K562 (cell line): ENCODE data around the gene PRSS8. TPM values are rescaled to one million over a fixed set of nuclear protein-coding genes. Genes with fewer than 3 reads are reported as not detected.
A peak's percentile ranks its signal among the peaks of the same experiment; 100 is the strongest.

Experiments used
- ARID1B ChIP-seq: fragments of 450-650 bp; IDR thresholded peaks from 2 replicates; pipeline ENCODE4 v1.6.1; 2016; ENCODE audit warnings: antibody characterized with exemption, mild to moderate bottlenecking, inconsistent platforms
- ASH1L ChIP-seq: fragments of 450-650 bp; IDR thresholded peaks from 2 replicates; pipeline ENCODE4 v1.6.1; 2018; ENCODE audit warnings: borderline replicate concordance, mild to moderate bottlenecking, low read depth; ENCODE audit not compliant: partially characterized antibody
- ELF1 ChIP-seq: fragments of 200-800 bp; sonication (Bioruptor generic); IDR thresholded peaks from 2 replicates; pipeline ENCODE4 v1.6.1; 2016; ENCODE audit warnings: missing genetic modification characterization, missing compliant biosample characterization
- EZH2 ChIP-seq: IDR thresholded peaks from 2 replicates; pipeline ENCODE4 v1.6.1; 2012; ENCODE audit warnings: low read depth, mild to moderate bottlenecking, inconsistent platforms, low read length, borderline replicate concordance
- FOXA3 ChIP-seq, 2 experiments: fragments of 450-650 bp in 1 of 2; sonication (generic) in 1 of 2; formaldehyde crosslinking; IDR thresholded peaks in 1 of 2; conservative IDR thresholded peaks in 1 of 2; 2 replicates each; pipeline versions ENCODE4 v1.4.0 to v1.8.0; 2020 to 2022; ENCODE audit warnings: mild to moderate bottlenecking in 2 of 2, missing genetic modification reagents in 1 of 2
- MAFK ChIP-seq: IDR thresholded peaks from 2 replicates; pipeline ENCODE4 v1.6.1; 2011; ENCODE audit warnings: low read length, improper control_type of control experiment
- NCOR1 ChIP-seq: fragments of 450-650 bp; IDR thresholded peaks from 2 replicates; pipeline ENCODE4 v1.6.1; 2016; ENCODE audit warnings: mild to moderate bottlenecking, moderate library complexity
- RUNX1 ChIP-seq: sonication (generic); IDR thresholded peaks from 2 replicates; pipeline ENCODE4 v1.6.1; 2016; ENCODE audit warnings: antibody characterized with exemption, low read depth
- SIRT6 ChIP-seq: IDR thresholded peaks from one replicate; pipeline ENCODE4 v1.6.1; 2012; ENCODE audit warnings: low read depth, mild to moderate bottlenecking, control low read depth, inconsistent platforms, low read length, moderate library complexity
- TAF7 ChIP-seq: fragments of 450-650 bp; IDR thresholded peaks from 2 replicates; pipeline ENCODE4 v1.6.1; 2016; ENCODE audit warnings: missing genetic modification characterization, missing compliant biosample characterization
- ZKSCAN3 ChIP-seq: fragments of 250-450 bp; sonication (Bioruptor Pico); IDR thresholded peaks from 2 replicates; pipeline ENCODE4 v1.4.0; 2020
- polyA plus RNA-seq, 8 experiments: library from polyadenylated mRNA; depleted of rRNA in 4 of 8; stranded (reverse) in 5 of 8; unstranded in 3 of 8; fragments of >200 nt; fragmentation: Nextera tagmentation in 2 of 8; fragmentation: Illumina TruSeq in 1 of 8; extraction: Ambion mirVana in 2 of 8; extraction: Trizol in 1 of 8; gene quantifications; 2 replicates each; pipeline versions ENCODE4 v1.2.1 to v1.2.3, GENCODE V29; 2011 to 2014; ENCODE audit warnings: inconsistent platforms in 1 of 8, missing spikeins in 1 of 8
- total RNA-seq, 7 experiments: library from RNA; depleted of rRNA in 6 of 7; stranded (reverse); fragments of >200 nt in 6 of 7; fragmentation: Illumina TruSeq in 2 of 7; extraction: Trizol in 2 of 7; gene quantifications; 2 replicates each; pipeline versions ENCODE4 v1.2.1 to v1.2.3, GENCODE V29; 2011 to 2021; ENCODE audit warnings: low replicate concordance in 1 of 7
- TF ChIP-seq, protein P1 (sequence below): fragments of 200-600 bp; sonication (generic); IDR thresholded peaks from one replicate; pipeline ENCODE4 v1.6.1; 2012; ENCODE audit warnings: mild to moderate bottlenecking, low read depth, low read length, inconsistent platforms
- TF ChIP-seq, protein P2 (sequence below): fragments of 450-650 bp; formaldehyde crosslinking; conservative IDR thresholded peaks from 2 replicates; pipeline ENCODE4 v1.4.0; 2022; ENCODE audit warnings: mild to moderate bottlenecking, missing genetic modification characterization
- TF ChIP-seq, protein P3 (sequence below), 2 experiments: fragments of 450-650 bp in 1 of 2; sonication (generic) in 1 of 2; formaldehyde crosslinking; conservative IDR thresholded peaks; 2 replicates each; pipeline versions ENCODE4 v1.4.0 to v1.8.1; 2020 to 2022; ENCODE audit warnings: mild to moderate bottlenecking in 1 of 2, missing genetic modification reagents in 1 of 2

PRSS8 gene
- total and polyA plus RNA-seq, 9 of the 15 experiments (the other 6 are each of a cell fraction or from before 2014, with no cell fraction given) = 0.25 to 3.9 (median 1.3) TPM; not detected in 1

DNA sequence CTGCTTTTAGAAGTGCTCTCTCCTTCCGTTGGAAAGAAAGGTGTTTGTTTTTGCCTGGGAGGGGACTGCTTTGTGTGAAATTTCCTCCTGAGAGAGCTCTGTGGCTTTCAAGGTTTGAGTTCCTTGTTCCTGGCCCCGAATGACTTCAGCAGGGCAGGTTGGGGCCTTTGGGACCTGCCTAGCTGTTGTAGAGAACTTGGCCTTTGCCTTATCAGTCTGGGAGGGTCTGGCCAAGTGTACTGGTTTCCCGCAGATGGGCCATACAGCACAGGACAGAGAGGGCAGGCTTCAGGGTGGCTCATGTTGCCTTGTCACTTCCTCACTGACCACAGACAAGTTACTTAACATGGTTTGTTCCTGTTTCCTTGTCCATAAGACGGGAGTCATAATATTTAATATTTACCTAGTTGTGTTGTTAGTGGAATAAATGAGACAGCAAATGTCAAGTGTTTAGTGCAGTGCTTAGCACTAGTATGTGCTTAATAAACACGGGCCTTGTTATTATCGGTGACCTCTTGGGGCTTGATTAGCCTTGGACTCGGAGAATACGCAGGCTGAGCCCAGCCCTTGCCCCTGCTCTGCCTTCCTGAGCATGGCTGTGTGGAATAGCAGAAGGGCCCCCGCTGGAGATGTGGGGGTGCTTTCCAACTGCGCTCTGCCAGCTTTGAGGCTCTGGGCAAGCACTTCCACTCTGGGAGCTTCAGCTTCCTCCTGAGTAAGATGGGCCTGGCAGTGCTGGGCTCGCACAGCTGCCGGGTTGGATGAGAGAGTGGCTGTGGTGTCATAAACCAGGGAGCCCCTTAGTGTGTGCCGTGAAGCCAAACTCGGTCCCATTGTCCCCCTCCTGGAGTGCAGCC is 6.6 kb downstream of the PRSS8 start (continued):
- TF ChIP-seq SIRT6 (no peak), TAF7 (tag) (no peak), ELF1 (tag) (peak; percentile 36; the same call in 1 of the 2 replicates), MAFK (peak; percentile 16; the same call in 1 of the 2 replicates), ASH1L (no peak), ZKSCAN3 (CRISPR knock-in tag) (no peak), FOXA3 (CRISPR knock-in tag; conservative IDR thresholded peaks at IDR 0.05 in 1 of 2, IDR thresholded peaks at IDR 0.05 in 1 of 2) (peak in 1 of 2 experiments; percentile 51; a peak in 1 of 4 replicates), ARID1B (peak; percentile 69), NCOR1 (peak; percentile 45; the same call in 1 of the 2 replicates), EZH2 (no peak), RUNX1 (no peak)
- TF ChIP-seq, protein P1, sequence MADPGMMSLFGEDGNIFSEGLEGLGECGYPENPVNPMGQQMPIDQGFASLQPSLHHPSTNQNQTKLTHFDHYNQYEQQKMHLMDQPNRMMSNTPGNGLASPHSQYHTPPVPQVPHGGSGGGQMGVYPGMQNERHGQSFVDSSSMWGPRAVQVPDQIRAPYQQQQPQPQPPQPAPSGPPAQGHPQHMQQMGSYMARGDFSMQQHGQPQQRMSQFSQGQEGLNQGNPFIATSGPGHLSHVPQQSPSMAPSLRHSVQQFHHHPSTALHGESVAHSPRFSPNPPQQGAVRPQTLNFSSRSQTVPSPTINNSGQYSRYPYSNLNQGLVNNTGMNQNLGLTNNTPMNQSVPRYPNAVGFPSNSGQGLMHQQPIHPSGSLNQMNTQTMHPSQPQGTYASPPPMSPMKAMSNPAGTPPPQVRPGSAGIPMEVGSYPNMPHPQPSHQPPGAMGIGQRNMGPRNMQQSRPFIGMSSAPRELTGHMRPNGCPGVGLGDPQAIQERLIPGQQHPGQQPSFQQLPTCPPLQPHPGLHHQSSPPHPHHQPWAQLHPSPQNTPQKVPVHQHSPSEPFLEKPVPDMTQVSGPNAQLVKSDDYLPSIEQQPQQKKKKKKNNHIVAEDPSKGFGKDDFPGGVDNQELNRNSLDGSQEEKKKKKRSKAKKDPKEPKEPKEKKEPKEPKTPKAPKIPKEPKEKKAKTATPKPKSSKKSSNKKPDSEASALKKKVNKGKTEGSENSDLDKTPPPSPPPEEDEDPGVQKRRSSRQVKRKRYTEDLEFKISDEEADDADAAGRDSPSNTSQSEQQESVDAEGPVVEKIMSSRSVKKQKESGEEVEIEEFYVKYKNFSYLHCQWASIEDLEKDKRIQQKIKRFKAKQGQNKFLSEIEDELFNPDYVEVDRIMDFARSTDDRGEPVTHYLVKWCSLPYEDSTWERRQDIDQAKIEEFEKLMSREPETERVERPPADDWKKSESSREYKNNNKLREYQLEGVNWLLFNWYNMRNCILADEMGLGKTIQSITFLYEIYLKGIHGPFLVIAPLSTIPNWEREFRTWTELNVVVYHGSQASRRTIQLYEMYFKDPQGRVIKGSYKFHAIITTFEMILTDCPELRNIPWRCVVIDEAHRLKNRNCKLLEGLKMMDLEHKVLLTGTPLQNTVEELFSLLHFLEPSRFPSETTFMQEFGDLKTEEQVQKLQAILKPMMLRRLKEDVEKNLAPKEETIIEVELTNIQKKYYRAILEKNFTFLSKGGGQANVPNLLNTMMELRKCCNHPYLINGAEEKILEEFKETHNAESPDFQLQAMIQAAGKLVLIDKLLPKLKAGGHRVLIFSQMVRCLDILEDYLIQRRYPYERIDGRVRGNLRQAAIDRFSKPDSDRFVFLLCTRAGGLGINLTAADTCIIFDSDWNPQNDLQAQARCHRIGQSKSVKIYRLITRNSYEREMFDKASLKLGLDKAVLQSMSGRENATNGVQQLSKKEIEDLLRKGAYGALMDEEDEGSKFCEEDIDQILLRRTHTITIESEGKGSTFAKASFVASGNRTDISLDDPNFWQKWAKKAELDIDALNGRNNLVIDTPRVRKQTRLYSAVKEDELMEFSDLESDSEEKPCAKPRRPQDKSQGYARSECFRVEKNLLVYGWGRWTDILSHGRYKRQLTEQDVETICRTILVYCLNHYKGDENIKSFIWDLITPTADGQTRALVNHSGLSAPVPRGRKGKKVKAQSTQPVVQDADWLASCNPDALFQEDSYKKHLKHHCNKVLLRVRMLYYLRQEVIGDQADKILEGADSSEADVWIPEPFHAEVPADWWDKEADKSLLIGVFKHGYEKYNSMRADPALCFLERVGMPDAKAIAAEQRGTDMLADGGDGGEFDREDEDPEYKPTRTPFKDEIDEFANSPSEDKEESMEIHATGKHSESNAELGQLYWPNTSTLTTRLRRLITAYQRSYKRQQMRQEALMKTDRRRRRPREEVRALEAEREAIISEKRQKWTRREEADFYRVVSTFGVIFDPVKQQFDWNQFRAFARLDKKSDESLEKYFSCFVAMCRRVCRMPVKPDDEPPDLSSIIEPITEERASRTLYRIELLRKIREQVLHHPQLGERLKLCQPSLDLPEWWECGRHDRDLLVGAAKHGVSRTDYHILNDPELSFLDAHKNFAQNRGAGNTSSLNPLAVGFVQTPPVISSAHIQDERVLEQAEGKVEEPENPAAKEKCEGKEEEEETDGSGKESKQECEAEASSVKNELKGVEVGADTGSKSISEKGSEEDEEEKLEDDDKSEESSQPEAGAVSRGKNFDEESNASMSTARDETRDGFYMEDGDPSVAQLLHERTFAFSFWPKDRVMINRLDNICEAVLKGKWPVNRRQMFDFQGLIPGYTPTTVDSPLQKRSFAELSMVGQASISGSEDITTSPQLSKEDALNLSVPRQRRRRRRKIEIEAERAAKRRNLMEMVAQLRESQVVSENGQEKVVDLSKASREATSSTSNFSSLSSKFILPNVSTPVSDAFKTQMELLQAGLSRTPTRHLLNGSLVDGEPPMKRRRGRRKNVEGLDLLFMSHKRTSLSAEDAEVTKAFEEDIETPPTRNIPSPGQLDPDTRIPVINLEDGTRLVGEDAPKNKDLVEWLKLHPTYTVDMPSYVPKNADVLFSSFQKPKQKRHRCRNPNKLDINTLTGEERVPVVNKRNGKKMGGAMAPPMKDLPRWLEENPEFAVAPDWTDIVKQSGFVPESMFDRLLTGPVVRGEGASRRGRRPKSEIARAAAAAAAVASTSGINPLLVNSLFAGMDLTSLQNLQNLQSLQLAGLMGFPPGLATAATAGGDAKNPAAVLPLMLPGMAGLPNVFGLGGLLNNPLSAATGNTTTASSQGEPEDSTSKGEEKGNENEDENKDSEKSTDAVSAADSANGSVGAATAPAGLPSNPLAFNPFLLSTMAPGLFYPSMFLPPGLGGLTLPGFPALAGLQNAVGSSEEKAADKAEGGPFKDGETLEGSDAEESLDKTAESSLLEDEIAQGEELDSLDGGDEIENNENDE = no peak
- TF ChIP-seq, protein P2, sequence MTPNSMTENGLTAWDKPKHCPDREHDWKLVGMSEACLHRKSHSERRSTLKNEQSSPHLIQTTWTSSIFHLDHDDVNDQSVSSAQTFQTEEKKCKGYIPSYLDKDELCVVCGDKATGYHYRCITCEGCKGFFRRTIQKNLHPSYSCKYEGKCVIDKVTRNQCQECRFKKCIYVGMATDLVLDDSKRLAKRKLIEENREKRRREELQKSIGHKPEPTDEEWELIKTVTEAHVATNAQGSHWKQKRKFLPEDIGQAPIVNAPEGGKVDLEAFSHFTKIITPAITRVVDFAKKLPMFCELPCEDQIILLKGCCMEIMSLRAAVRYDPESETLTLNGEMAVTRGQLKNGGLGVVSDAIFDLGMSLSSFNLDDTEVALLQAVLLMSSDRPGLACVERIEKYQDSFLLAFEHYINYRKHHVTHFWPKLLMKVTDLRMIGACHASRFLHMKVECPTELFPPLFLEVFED = no peak
- TF ChIP-seq, protein P3, sequence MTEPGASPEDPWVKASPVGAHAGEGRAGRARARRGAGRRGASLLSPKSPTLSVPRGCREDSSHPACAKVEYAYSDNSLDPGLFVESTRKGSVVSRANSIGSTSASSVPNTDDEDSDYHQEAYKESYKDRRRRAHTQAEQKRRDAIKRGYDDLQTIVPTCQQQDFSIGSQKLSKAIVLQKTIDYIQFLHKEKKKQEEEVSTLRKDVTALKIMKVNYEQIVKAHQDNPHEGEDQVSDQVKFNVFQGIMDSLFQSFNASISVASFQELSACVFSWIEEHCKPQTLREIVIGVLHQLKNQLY (CRISPR knock-in tag; conservative IDR thresholded peaks at IDR 0.05) = no peak
